Peyer's patch (tissue), 4 donors: ENCODE data around the gene ASB13.

ENCODE experiments used
- CTCF ChIP-seq, 6 experiments: fragments of 450-650 bp in 4 of 6; fragments of 200-600 bp in 2 of 6; sonication (generic) in 1 of 6; IDR thresholded peaks; one replicate each; pipeline ENCODE4 v1.5.1; 2017 to 2019; ENCODE audit warnings: antibody characterized with exemption in 6 of 6, mild to moderate bottlenecking in 3 of 6, moderate library complexity in 1 of 6
- POLR2A ChIP-seq, 2 donors: fragments of 450-650 bp; IDR thresholded peaks; one replicate each; pipeline ENCODE4 v1.5.1; 2017; ENCODE audit warnings: antibody characterized with exemption in 2 of 2, mild to moderate bottlenecking in 2 of 2, moderate library complexity in 2 of 2

GRCh38 chr10:5688587-5688986, 22.2 kb upstream of the ASB13 start:
- TF ChIP-seq POLR2A (IDR thresholded peaks at IDR 0.05) (no peak), CTCF (IDR thresholded peaks at IDR 0.05) (no peak)
